Right lobe of liver (tissue), 4 donors: Measurements from ENCODE around the gene RNMT.
"Not testable (repeated sequence)": the region's sequence is repeated elsewhere in the genome, so short reads cannot be mapped to it uniquely, and the experiment has no call there.

Experiments used
- POLR2A ChIP-seq: fragments of 450-650 bp; IDR thresholded peaks from one replicate; pipeline ENCODE4 v1.6.1; 2017; ENCODE audit warnings: antibody characterized with exemption, mild to moderate bottlenecking
- TF ChIP-seq, protein P1 (sequence below), 4 donors: fragments of 200-600 bp in 3 of 4; fragments of 450-650 bp in 1 of 4; IDR thresholded peaks; one replicate each; pipeline versions ENCODE4 v1.5.1 to v1.8.0; 2016 to 2022; ENCODE audit warnings: antibody characterized with exemption in 4 of 4, mild to moderate bottlenecking in 2 of 4
- donor health status: DM: no; HTN: no; CAD: no.
- donor health status: DM: no; HTN: no; CAD: no.
- donor health status: DM: no; HTN: yes; CAD: no.

GRCh38 chr18:13751599-13751998, 25.1 kb downstream of the RNMT start:
- TF ChIP-seq, protein P1, sequence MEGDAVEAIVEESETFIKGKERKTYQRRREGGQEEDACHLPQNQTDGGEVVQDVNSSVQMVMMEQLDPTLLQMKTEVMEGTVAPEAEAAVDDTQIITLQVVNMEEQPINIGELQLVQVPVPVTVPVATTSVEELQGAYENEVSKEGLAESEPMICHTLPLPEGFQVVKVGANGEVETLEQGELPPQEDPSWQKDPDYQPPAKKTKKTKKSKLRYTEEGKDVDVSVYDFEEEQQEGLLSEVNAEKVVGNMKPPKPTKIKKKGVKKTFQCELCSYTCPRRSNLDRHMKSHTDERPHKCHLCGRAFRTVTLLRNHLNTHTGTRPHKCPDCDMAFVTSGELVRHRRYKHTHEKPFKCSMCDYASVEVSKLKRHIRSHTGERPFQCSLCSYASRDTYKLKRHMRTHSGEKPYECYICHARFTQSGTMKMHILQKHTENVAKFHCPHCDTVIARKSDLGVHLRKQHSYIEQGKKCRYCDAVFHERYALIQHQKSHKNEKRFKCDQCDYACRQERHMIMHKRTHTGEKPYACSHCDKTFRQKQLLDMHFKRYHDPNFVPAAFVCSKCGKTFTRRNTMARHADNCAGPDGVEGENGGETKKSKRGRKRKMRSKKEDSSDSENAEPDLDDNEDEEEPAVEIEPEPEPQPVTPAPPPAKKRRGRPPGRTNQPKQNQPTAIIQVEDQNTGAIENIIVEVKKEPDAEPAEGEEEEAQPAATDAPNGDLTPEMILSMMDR (IDR thresholded peaks at IDR 0.05), result not testable (repeated sequence)
- TF ChIP-seq POLR2A, result not testable (repeated sequence)
